Right renal cortex interstitium (tissue), 3 donors: Measurements from ENCODE around the gene DENND4B. TPM values are rescaled to one million over a fixed set of nuclear protein-coding genes. Genes with fewer than 3 reads are reported as not detected.

ENCODE experiments used
- DNase-seq, 3 donors: peaks; one replicate each; pipeline ENCODE4 v3.0.0-alpha.2; 2013; ENCODE audit warnings: low read depth in 3 of 3, low spot score in 2 of 3
- polyA plus RNA-seq, 3 donors: library from polyadenylated mRNA; unstranded; fragments of 120-200 nt; gene quantifications; one replicate each; pipeline ENCODE4 v1.2.1, GENCODE V29; 2013; ENCODE audit not compliant: insufficient read length in 3 of 3

DENND4B gene
- polyA plus RNA-seq, 3 donors, result 24.5 to 27.2 (median 25.2) TPM

DNA sequence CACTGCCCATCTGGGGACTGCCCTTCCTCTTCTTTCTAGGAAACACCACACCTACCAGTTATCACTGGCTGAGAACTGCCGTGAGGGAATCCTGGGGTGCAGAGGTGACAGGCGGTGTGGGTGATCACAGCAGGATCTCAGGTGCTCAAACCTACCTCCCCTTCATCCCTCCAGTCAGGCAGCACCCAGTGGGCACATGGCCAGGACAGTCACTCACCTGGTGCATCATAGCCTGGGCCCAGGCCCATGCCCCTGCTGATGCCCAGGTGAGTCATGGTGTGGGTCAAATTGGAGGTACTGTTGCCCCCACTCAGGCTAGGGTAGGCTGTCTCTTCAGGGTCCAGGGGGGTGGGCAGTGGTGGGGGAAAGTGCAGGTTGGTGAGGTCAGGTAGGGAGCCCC, 5.3 kb upstream of the DENND4B start:
- no peak for DNase-seq

DNA sequence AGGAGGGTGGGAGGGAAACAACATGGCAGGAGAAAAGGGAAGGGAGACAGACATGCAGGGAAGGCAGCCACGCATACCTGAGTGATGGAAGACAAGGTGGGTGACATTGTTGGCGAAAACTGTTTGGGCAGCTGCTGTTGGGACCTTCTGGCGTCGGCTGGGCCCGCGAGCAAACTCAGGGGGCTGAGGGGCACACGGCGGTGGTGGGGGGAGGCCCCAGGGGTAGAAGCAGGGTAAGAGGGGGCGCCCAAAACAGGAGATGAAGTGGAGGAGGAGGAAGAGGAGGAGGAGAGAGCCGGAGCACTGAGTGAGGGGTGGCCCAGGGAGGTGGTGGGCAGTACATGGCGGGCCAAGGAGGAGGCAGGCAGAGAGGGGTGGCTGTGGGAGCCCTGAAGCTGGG, 4.7 kb upstream of the DENND4B start:
- DNase-seq, result no peak

DNA sequence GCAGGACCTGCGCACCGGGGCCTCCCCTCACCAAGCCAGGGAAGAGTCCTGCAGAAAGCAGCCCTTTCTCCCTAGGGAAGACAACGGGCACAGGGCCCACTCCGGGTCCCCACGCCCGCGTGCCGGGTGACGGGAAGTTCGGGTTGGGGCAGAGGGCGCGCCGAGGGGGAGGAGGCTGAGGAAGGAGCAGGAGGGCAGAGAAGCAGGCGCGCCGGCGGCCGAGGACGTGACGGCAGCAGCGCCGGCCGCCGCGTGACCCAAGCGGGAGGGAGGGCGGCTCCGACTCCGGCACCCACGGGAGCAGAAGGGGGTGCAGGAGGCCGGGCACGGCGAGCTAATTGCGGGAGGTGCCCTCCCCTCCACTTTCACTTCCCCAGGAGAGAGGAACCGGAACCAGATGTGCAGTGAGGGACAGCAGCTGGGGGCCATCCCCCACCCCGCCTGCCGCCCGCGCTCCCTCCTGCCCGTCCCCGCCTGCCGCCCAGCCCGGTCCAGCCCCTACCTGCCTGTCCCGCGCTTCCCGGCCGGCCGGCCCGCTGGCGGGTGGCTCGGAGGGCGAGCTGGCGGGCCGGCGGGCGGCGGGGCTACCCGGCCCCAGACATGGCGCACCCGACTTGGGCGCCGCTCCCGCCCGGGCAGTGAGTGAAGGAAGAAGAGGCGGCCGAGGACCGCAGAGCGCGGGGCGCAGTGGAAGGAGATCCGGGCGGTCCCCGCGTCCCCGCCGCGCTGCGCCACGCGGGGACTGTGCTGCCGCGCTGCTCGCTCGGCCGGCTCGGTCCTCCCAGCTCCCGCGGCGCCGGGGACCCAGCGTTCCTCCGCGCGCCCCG, 510 bp downstream of the DENND4B start:
- DNase-seq, result no peak

DNA sequence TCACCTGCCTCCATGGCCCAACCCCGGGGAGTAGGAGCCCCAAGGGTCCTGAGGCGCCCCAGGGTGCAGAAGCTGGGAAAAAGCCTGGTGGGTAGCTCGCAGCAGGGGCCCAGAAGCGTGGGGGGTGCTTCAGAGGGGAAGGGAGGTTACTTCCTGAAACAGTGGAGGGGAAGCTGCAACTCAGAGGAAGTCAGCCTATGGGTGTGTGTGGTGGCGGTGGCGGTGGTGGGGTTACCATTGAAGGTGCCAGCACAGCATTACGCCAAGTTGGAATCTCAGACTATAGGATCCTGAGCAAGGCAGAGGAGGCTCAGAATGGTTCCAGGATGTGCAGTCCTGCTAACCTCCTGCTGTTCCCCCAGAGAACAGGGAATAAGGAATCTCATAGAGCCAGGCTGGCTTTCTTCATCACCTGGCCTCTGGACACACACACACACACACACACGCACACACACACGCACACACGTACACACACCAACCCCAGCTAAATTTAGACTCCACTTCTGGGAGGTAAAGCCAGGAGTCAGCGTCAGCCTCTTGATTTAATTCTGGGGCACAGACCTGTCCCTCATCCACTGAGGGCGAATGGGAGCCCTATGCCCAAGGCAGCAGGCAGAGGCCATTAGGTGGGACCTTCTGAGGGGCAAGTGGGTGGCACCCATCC, 1.3 kb downstream of the DENND4B start:
- no peak for DNase-seq

DNA sequence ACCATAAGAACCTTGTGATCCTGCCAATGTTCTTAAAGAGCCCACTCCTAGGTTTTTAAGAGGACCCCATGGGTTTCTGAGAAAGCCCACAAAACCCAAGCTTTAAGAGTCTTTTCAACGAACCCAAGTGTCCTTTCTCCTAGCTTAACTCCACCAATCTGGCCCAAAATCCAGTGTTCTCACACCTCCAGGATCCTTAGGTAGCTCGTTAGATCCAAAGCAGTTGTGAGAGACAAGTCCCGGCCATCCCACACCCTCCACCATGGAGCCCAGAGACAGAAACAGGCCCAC, 1.7 kb downstream of the DENND4B start:
- no peak for DNase-seq

DNA sequence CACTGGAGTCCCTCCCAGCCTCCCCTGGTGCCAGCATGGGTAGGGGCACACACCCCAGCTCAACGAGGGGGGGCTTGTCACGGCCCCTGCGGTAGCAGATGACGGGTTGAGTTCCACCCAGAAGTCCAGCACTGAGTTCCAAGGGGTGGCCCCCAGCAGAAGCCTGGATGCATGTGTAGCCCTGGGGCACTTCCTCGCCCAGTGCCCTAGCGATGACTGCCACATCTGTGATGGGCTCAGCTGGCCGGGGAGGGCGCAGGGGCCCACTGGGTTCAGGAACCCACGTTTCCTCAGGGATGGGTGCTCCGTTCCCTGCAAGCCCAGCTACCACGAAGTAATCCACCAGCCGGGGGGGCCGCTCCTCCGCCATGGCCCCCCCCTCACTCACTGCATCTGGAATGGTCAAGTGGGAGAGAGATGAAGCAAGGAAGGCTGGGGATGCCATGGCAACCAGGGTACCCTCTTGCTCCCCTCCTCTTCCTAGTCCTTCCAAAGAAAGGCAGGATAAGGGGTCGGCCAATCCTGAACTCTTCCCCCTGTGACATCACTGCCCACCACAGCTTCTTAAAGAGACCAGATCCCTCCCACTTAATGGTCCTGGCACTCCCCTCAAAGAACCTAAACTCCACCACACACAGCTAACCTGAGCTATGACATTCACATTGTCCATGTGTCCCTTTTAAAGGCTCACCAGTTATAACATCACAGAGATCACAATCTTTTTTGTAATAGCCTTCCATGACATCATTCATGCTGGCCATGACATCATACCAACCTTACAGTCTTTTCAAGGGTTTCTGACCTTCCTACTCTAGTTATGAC, 2.3 kb downstream of the DENND4B start:
- DNase-seq, result no peak

DNA sequence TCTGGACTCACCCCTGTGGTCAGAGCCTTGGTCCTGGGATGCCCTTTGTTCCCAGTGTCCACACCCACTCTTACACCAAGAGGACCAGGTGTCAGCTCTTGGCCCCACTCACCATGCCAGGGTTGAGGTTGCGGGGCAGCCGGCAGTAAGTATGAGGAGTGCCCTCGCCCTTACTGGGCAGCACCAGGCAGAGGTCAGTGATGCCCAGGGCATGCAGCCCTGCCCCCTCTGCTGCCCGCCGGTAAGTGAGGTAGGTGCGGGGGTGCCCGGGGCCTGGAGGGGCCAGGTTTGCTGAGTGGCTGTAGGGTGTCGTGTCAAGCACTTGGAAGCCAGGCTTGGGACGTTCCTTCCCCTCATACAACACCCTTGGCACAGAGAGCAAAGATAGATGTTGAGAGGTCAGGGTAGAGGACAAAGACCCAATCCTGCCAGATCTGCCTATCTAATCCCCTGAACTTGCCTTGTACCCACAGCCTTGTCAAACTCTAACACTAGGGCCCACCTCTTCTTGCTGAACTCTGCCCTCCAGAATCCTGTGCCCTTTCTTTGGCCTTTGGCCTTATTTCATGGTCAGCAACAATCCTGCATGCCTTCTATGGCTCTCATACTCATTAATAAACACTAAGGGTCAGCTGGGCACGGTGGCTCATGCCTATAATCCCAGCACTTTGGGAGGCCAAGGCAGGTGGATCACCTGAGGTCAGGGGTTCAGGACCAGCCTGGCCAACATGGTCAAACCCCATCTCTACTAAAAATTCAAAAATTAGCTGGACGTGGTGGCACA, 3.6 kb downstream of the DENND4B start:
- no peak for DNase-seq

DNA sequence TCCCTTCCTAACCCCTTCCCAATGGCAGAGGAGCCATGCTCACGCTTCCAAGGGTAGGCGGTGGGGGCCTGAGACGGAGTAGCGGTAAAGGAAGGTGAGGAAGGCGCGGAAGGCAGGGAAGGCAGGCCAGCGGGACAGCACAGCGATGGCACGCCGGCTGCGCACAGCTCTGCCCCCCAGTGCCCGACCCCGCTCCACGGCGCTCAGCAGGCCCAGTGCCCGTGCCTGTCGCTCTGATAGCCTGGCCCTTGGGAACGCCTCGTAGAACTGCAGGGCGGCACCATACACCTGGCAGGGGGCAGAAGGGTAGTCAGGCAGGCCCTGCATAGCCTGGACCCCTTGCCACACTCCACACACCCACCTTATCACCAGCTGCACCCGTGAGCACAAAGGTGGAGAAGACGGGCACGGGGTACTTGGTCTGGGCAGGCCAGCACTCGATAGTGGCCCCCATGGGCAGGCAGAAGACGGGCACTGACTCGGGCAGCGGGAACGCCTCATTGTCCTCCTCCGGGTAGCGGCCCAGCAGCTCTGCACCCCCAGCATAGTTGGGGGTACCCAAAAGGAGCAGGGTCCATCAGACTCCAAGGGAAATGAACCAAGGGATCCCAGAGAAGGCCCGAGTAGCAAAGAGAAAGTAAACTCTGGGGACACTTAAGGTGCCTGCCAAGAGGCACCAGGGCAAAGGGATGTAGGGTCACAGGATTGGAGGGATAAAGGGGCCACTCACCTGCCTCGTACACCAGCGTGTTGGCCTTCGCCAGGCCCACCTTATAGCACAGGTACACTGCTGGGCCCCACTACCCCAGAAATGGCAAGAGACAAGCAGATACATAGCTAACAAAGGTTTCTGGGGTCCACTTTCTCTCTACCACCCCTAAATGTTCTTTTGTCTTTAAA, 4.4 kb downstream of the DENND4B start:
- DNase-seq, result no peak

DNA sequence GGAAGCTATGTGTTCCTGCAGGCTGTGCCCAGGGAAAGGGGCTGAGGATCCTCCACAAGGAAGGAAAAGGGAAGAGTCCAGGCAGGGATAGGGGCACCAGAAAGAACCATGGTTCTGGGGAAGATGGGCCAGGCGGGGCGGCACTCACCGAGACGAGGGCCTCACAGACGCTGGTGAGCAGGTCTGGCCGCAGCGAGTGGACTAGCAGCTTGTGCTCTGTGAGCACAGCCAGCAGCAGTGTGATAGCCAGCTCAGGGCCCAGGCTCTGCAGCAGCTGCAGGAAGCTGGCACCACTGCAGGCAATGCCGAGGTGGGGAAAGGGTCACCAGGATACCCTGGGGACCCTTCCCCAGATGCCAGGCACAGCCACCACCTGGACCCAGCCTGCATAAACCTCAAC, 5.8 kb downstream of the DENND4B start:
- no peak for DNase-seq

DNA sequence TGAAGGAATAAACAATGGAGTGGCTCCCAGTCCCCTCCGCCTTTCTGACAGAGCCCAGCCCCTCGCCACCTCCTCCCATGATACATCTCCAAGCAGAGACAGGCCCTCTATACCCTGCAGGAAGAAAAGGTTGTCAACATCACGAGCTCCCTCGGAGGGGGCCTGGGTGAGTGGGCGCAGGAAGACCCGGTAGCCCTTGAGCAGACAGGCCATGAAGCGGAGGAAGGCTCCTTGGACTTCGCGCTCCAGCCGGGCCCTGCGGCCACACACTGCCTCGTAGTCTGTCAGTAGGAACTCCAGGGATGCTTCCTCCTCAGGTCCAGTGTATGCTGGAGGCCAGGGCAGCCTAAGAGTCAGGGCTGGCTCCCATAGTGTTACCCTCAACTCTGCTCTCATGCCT, 7.0 kb downstream of the DENND4B start:
- DNase-seq, result no peak

DNA sequence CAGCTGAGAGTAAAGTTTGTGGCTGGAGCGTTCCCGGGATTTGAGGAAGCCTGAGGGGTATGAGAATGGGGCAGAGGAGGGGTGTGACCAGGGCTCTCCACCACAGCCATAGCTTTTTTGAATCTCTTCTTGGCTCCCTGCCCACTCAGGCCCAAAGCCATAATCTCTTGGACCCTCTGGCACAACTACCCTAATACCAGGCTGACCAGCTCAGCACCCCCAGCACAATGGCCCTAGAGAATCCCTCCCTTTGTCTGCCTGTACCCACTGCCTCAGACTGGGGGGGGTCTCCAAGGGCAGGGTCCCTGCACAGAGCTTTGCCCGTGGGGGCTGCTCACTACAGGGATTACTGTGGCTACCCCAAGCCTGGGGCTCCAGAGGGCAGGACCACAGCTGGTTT, 7.5 kb downstream of the DENND4B start:
- no peak for DNase-seq

DNA sequence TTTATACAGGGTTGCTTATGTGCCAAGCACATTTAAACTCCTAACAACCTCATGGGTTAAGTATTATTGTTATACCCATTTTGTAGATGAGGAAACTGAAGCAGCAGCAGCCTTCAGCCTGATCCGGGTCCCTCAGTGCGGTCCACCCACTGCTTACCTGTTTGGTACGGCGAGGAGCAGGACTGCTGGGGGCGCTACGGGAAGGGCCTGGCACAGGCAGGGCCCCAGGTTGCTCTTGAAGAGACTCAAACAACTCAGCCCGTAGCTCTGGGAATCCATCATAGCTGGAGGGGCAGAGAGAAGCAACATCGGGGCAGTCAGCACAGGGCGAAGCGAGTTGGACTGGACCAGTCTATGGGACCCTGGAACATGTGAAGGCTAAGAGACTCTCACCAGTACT, 9.2 kb downstream of the DENND4B start:
- no peak for DNase-seq

DNA sequence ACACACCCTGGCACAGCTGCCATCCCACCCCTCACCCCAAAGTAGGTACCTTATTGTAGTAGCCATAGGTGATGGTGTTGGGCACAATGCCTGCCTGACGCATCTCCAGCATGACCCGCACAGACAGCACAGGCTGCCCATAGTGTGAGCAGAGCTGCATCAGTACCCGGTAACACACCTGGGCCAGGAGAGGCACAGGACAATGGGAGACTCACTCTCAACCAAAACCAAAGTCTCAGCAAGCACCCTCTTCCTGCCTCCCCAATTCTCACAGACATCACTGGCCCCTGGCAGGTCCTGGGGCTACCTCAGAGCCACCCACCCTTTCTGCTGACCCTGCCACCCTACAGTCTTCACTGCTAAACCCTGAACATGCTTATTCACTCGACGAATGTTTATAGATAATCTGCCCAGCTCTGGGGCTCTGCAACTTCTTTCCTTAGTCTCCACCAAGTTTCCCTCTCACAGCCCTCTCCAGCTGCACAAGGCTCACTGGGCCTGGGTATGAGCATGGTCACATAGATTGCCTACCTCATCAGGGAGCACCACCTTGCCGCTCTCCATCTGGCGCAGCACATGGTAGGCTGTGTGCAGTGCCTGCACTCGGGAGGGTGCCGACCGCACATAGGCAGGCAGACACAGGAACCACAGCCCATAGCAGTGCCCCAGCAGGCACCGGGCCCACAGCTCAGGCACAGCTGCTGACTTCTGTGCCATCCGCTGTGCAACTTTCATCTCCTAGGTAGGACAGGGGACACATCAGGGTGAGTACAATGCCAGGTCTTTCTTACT, 10.3 kb downstream of the DENND4B start:
- DNase-seq, result no peak

DNA sequence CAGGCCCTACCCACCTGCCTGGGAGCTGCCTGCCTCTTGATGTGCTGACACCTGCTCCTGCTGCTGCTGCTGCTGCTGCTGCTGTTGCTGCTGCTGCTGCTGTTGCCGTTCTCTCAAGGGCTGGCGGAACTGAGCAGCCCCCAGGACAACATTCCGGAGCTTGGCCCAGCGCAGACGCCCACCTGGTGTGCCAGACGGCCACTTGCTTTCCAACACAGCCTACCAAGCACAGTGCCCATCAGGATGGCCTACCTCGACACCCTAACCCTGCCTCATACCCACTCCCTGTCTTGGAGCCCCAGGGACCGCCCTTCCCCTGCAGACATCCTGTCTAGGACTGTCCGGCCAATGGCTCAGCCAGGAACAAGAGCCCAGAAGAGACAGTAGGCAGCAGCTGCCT, 11.8 kb downstream of the DENND4B start:
- no peak for DNase-seq

DNA sequence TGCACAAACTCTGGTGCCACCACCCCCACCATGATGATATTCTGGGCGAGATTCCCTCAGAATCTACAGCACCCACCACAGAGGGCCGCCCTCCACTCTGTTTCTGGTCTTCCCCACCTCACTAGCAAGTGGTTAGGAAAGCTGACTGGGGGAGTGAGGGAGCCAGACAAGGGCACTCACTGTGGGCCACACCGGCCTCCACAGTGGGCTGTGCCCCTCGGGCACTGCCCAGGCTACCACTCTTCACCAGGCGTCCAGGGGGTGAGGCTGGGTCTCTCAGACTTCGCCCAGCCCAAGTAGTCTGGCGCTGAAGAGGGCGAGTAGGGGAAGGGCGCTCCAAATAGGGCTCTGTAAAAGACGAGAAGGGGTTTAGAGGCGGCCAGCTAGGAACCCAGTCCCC, 12.6 kb downstream of the DENND4B start:
- DNase-seq, result no peak

DNA sequence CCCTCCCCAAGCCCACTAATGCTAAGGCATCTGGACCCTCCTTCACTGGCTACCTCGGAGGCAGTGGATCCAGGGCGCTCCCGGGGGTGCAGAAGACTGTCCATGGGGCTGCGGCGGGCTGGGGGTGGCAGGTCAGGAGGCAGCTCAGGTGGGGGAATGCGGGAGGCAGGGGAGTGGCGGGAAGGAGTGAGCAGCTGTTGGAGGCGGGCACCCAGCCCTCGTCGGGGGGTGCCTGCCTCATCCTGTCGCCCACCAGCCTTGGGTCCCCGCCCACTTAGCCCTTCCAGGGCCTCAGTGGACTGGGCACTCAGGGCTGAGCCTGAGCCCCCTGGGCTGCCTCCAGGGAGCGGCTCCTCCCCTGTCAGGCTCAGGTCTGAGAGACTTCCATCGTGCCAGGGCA, 13.1 kb downstream of the DENND4B start:
- no peak for DNase-seq

DNA sequence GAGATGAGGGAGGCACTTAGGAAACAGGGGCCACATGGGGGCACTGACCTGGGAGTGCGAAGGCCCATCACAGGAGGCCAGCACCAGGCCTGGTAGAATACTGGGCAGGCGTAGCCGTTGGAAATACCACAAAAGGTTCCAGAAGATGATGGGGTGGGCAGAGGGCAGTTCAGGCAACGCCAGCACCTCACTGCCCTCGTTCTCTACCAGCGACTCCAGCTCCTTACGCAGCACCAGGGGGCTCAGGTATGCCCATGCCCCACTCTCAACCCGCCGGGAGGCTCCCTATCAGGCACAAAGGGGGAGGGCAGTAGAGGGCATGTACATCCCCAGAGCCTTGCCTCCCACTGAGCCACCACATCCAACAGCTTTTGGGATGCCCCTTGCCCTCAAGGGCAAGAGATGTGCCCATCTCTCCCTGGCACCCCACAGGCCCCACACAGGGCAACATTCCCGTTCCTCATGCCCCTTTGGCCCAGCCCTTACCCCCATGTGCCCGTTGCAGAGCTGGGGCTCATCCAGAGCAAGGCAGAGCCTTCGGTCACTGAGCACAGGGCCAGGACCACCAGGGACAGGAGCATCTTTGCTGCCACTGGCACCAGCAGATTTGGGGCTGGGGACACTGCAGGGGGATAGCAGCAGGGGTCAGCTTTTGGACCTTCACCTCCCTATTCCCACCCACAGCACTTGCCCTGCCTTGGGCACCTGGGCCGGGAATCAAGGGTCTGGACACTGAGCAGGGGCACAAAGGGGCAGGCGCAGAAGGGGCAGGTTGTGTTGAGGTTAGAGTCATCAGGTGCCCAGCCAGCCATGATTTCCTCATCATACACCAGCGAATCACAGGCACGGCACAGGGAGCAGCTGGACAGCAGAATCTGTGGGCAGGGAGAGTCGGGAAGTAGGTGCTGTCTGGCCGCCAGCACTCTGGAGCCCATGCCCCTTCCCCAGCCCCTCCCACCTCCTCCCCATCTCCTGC, 14.1 kb downstream of the DENND4B start:
- DNase-seq, result no peak
